ENCODE results near the gene SLC38A2. TPM values are rescaled to one million over a fixed set of nuclear protein-coding genes. Genes with fewer than 3 reads are reported as not detected.

SLC38A2 gene
- polyA plus RNA-seq (2013, experiment 1 of 2) = 197 TPM
- 203 TPM for polyA plus RNA-seq (2013, experiment 2 of 2)

DNA sequence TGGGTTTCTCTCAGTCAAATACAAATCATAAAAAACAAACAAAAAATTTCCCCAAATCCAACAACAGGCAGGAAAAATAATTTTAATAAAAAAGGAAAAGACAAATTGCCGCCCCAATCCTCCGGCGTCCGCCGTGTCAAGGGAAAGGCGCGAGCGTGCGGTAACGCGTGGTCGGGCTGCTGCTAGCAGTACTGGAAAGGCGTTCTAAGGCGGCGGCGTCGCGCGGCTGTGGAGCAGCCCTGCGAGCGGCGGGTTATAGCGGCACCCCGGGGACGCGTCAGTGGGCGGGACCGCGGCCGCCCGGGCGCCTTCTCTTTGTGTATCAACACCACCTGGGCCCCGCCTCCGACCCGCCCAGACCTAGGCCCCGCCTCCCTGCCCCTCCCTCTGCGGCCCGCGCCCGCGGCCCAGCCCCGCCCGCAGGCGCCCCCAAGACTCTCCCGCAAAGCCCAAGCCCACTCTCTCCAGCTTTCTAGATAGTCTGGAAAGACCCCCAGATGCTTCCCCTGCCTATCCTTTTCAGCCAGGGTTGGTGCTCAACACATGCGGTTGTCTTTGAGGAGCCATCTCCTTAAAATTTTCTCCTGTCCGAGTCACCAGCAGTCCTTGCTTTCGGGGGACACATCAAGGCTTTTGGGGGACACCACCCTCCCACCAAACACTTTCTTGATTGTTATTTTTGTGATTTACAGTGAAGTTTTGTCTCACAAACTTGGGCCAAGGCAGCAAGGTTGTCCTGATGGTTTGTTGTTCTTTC is at the start of gene SLC38A2:
Gene SLC38A2 (minus strand): TSS at position 230 of the 757 bp plus-strand sequence. CDS start 1,480 bp downstream, outside the sequence.
- H3K27me3 ChIP-seq (ENCODE audit: insufficient read depth, low read length) = no peaks in the 10 kb centered on the region
- under 1% methylated on average over 48 of the region's 48 CpGs for WGBS
- peak within 1 kb of the TSS; percentile 81 for H3K4me3 ChIP-seq (ENCODE audit: low read length)
- H3K9me3 ChIP-seq (ENCODE audit: insufficient read depth, low read depth, low read length) = no peaks in the 10 kb centered on the region
- H3K9ac ChIP-seq (ENCODE audit: low read depth, low read length) = peak within 1 kb of the TSS; percentile 99
- H3K4me1 ChIP-seq (ENCODE audit: insufficient read depth, low read length) = peaks cover 35% of the 10 kb centered on the region; the same call in 1 of the 2 replicates
- peaks cover 35% of the 10 kb centered on the region for H3K36me3 ChIP-seq (ENCODE audit: insufficient read depth, low read length)
- peak within 1 kb of the TSS; percentile 91 for H3K27ac ChIP-seq (ENCODE audit: low read depth, low read length)

DNA sequence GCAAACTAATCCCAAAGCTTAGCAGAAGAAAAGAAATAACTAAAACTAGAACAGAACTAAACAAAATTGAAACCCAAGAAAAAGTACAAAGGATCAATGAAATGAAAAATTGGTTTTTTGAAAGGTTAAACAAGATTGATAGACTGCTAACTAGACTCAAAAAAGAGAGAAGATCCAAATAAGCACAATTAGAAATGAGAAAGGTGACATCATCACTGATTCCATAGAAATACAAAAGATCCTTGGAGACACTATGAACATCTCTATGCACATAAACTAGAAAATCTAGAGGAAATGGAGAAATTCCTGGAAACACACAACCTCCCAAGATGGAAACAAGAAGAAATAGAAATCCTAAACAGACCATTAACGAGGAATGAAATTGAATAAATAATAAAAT is 47.1 kb upstream of the SLC38A2 start:
- Histone ChIP-seq H3K4me3 (ENCODE audit: low read length) (no peak overlapping the region), H3K27ac (ENCODE audit: low read depth, low read length) (no peak overlapping the region)

DNA sequence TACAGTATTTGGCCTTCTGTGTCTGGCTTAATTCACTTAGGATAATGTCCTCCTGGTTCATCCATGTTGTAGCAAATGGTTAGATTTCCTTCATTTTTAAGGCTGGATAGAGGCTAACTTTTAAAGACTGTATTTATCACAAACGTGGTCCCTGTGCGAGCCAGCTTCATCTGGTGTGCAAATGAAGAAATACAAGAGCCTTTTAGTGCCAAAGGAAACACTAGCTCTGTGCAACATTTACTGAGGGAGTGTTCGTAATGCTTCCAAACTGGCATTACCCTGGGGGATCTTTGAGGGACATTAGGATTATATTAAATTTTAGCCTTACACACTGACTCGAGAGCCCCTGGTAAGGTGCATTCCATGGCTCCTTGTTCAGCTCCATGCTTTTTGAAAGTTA is 43.0 kb upstream of the SLC38A2 start:
- 97% methylated on average over 4 of the region's 4 CpGs for WGBS

More for the DNA sequence above, 47.1 kb upstream of the SLC38A2 start:
- Histone ChIP-seq H3K9me3 (ENCODE audit: insufficient read depth, low read depth, low read length) (peaks cover 5% of the 10 kb centered on the region), H3K27me3 (ENCODE audit: insufficient read depth, low read length) (no peaks in the 10 kb centered on the region), H3K4me1 (ENCODE audit: insufficient read depth, low read length) (no peaks in the 10 kb centered on the region), H3K9ac (ENCODE audit: low read depth, low read length) (no peak overlapping the region), H3K36me3 (ENCODE audit: insufficient read depth, low read length) (no peaks in the 10 kb centered on the region)
- WGBS = no CpG with 5 or more reads among the region's 1 CpG

DNA sequence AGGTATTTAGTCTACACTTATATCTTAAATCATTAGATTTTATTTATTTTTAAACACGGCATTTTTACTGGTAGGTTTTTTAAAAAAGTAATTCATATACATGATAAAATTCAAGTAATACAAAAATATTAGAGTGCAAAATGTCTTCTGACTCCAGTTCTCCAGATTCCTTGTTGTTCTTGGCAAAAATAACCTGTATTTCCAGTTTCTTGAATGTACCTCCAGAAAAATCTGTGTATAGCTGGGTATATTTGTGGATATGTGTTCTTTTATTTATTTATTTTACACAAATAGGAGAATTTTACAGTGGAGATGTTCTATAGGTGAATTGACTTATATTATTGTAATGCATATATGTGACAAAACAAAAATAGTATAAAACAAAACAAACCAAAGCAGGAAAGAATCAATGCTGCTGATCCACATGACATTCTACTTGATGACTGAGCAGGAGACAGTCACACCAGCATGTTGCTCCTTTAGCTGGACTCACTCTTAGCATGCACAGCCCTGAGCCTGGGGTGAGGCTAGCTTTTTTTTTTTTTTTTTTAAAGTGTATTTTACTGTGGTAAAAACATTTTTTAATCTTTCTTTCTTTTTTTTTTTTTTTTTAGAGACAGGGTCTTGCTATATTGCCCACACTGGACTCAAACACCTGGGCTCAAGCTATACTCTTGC is 42.2 kb upstream of the SLC38A2 start:
- H3K36me3 ChIP-seq (ENCODE audit: insufficient read depth, low read length) = no peaks in the 10 kb centered on the region
- no peak overlapping the region for H3K9ac ChIP-seq (ENCODE audit: low read depth, low read length)
- 0 out of 2 replicates have a peak, but pooled peaks cover under 1% of the 10 kb centered on the region for H3K9me3 ChIP-seq (ENCODE audit: insufficient read depth, low read depth, low read length)
- no CpG with 5 or more reads among the region's 1 CpG for WGBS
- no peaks in the 10 kb centered on the region for H3K4me1 ChIP-seq (ENCODE audit: insufficient read depth, low read length)
- no peak overlapping the region for H3K4me3 ChIP-seq (ENCODE audit: low read length)
- no peak overlapping the region for H3K27ac ChIP-seq (ENCODE audit: low read depth, low read length)
- no peaks in the 10 kb centered on the region for H3K27me3 ChIP-seq (ENCODE audit: insufficient read depth, low read length)

More for the DNA sequence above, 43.0 kb upstream of the SLC38A2 start:
- Histone ChIP-seq H3K9ac (ENCODE audit: low read depth, low read length) (no peak overlapping the region), H3K4me3 (ENCODE audit: low read length) (no peak overlapping the region), H3K36me3 (ENCODE audit: insufficient read depth, low read length) (no peaks in the 10 kb centered on the region), H3K9me3 (ENCODE audit: insufficient read depth, low read depth, low read length) (peaks cover 5% of the 10 kb centered on the region), H3K4me1 (ENCODE audit: insufficient read depth, low read length) (no peaks in the 10 kb centered on the region), H3K27me3 (ENCODE audit: insufficient read depth, low read length) (no peaks in the 10 kb centered on the region), H3K27ac (ENCODE audit: low read depth, low read length) (no peak overlapping the region)

DNA sequence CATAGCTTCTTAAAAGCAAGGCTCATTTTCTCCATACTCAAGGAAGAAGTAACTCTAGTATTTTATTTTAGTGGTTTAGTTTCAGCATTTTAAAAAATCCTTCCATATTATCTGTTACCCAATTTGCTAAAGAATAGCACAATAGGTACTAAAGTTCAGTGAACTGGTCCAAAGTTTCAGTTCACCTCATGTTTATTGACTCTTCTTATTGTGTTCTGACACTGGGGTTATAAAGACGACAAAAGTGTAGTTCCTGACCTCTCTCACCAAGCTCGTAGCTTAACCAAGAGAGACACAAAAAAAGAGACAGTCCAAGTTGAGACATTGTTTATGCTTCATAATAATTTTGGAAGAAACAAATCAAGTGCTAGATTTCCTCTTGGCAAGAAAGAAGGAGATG is 40.8 kb upstream of the SLC38A2 start:
- Histone ChIP-seq H3K4me3 (ENCODE audit: low read length) (no peak overlapping the region), H3K27ac (ENCODE audit: low read depth, low read length) (no peak overlapping the region), H3K9me3 (ENCODE audit: insufficient read depth, low read depth, low read length) (no peaks in the 10 kb centered on the region), H3K27me3 (ENCODE audit: insufficient read depth, low read length) (no peaks in the 10 kb centered on the region), H3K36me3 (ENCODE audit: insufficient read depth, low read length) (no peaks in the 10 kb centered on the region), H3K9ac (ENCODE audit: low read depth, low read length) (no peak overlapping the region), H3K4me1 (ENCODE audit: insufficient read depth, low read length) (no peaks in the 10 kb centered on the region)
- WGBS = 88% methylated on average over 2 of the region's 2 CpGs

DNA sequence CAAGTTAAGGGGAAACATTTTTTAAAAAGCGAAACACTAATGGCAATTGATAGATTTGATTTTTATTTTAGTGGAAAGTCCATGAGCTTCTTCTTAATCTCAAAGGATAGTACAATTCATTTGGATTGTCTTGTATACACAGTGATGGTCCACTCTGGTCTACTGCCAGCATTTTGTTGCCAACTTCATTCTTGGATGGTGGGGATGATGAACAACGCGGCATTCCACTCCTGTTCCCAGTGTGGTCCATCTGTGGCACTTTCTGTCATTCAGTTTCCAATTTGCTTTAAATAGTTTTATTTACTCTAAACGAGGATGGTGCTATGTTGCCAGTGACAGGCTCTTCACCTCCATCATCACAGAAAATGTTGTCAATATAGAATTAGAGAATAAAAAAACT is 40.3 kb upstream of the SLC38A2 start:
- Histone ChIP-seq H3K9ac (ENCODE audit: low read depth, low read length) (no peak overlapping the region), H3K4me3 (ENCODE audit: low read length) (no peak overlapping the region), H3K9me3 (ENCODE audit: insufficient read depth, low read depth, low read length) (no peaks in the 10 kb centered on the region), H3K27me3 (ENCODE audit: insufficient read depth, low read length) (no peaks in the 10 kb centered on the region), H3K36me3 (ENCODE audit: insufficient read depth, low read length) (no peaks in the 10 kb centered on the region), H3K27ac (ENCODE audit: low read depth, low read length) (no peak overlapping the region), H3K4me1 (ENCODE audit: insufficient read depth, low read length) (no peaks in the 10 kb centered on the region)
- WGBS = over 99% methylated on average over 4 of the region's 4 CpGs

DNA sequence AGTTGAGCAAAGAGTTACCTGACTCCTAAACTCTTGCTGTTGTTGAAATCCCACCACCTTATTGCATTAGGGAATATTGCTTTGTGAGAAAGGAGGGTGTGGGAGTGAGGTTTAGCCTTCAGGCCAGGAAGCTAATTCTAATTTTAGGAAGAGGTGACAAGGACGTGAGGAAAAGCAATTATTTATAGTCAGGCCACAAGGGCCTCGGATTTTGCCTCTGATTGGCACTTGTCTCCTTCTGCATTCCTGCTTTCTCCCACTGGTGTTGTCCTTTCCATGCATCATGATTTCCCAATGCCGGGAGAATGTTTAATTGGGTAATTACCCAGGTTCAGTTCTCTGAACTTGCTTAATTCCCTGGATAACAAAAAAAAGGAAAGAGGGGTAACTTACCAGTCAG is 37.9 kb upstream of the SLC38A2 start:
- Histone ChIP-seq H3K9me3 (ENCODE audit: insufficient read depth, low read depth, low read length) (no peaks in the 10 kb centered on the region), H3K27ac (ENCODE audit: low read depth, low read length) (no peak overlapping the region), H3K27me3 (ENCODE audit: insufficient read depth, low read length) (no peaks in the 10 kb centered on the region), H3K36me3 (ENCODE audit: insufficient read depth, low read length) (no peaks in the 10 kb centered on the region), H3K4me3 (ENCODE audit: low read length) (no peak overlapping the region), H3K4me1 (ENCODE audit: insufficient read depth, low read length) (no peaks in the 10 kb centered on the region), H3K9ac (ENCODE audit: low read depth, low read length) (no peak overlapping the region)
- WGBS = 92% methylated on average over 3 of the region's 3 CpGs

DNA sequence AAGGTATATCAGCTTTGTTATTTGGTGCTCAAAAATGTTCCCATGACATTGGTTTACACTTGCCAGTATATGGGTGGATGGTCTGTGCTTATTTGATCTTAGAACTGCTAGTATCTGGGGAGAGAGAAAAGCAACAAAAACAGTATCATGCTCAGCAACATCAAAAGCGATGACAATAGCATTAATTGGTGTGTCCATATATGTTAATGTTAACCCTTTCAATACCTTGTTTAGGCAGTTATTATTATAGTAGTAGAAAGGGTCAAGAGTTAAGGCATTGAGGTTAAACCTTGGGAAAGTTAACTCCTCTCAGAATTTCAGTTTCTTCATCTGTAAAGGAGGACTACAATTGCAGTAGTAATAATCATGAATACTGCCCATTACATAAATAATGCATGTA is 37.4 kb upstream of the SLC38A2 start:
- H3K9me3 ChIP-seq (ENCODE audit: insufficient read depth, low read depth, low read length) = no peaks in the 10 kb centered on the region
- 88% methylated on average over 1 of the region's 1 CpG for WGBS
- H3K4me1 ChIP-seq (ENCODE audit: insufficient read depth, low read length) = no peaks in the 10 kb centered on the region
- no peak overlapping the region for H3K9ac ChIP-seq (ENCODE audit: low read depth, low read length)
- H3K27ac ChIP-seq (ENCODE audit: low read depth, low read length) = no peak overlapping the region
- no peaks in the 10 kb centered on the region for H3K27me3 ChIP-seq (ENCODE audit: insufficient read depth, low read length)
- no peaks in the 10 kb centered on the region for H3K36me3 ChIP-seq (ENCODE audit: insufficient read depth, low read length)
- no peak overlapping the region for H3K4me3 ChIP-seq (ENCODE audit: low read length)

DNA sequence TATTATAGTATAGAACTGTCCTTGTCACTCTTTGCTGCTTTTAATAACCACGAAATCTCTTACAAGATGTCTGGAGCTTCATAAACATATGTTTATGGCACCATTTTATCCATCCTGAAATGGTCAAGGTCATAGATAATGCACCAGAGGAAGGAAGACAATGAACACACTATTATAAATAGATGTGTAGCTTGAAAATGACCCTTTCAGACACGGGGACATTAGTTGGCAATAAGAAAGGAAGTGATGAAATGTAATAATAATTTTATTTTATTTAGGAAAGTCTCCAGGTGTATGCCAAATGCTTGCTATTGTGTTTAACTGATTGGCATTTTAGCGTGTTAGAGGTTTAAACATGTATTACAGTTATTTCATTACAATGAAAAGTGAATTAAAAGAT is 36.8 kb upstream of the SLC38A2 start:
- Histone ChIP-seq H3K9me3 (ENCODE audit: insufficient read depth, low read depth, low read length) (no peaks in the 10 kb centered on the region), H3K9ac (ENCODE audit: low read depth, low read length) (no peak overlapping the region), H3K36me3 (ENCODE audit: insufficient read depth, low read length) (no peaks in the 10 kb centered on the region), H3K4me1 (ENCODE audit: insufficient read depth, low read length) (no peaks in the 10 kb centered on the region), H3K27ac (ENCODE audit: low read depth, low read length) (no peak overlapping the region), H3K4me3 (ENCODE audit: low read length) (no peak overlapping the region), H3K27me3 (ENCODE audit: insufficient read depth, low read length) (no peaks in the 10 kb centered on the region)
- WGBS = 96% methylated on average over 3 of the region's 3 CpGs

DNA sequence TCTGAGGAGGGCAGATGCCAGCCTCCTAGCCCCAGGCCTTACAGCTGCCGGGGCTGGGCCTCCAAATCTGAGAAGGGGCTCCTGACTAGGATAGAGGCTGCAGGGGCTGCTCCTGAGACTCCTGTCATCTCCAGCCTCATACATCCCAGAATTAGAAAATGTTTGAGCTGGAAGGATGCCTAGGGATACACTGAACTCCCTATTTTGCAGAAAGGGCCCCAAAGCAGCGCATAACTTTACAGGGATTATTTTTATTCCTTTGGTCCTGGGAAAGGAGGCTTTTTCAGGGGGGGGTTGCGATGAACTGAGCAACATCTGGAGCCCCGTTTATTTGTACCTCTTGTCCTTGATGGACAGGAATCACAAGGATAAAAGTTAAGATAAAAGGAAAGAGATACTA is 35.9 kb upstream of the SLC38A2 start:
- 92% methylated on average over 4 of the region's 4 CpGs for WGBS

DNA sequence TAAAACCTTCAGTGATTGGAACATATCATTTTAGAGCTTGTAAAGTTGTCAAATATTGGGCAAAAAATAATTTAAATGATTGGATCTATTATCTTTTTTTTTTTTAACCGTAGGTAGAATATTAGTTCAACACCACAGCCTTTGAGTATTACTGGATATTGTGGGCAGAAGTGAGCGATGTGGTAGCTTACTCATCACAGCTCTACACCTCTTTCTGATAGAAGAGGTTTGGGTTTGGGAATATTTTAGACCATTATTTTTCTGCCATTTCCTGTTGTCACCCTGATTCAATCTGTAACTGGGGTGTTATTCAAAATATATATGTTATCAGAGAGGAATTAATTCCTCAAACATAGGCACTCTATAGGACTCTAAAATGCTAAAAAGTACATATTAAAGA is 34.8 kb upstream of the SLC38A2 start:
- no peak overlapping the region for H3K27ac ChIP-seq (ENCODE audit: low read depth, low read length)
- no peak overlapping the region for H3K9ac ChIP-seq (ENCODE audit: low read depth, low read length)
- H3K4me1 ChIP-seq (ENCODE audit: insufficient read depth, low read length) = peaks cover 17% of the 10 kb centered on the region
- H3K36me3 ChIP-seq (ENCODE audit: insufficient read depth, low read length) = no peaks in the 10 kb centered on the region
- H3K27me3 ChIP-seq (ENCODE audit: insufficient read depth, low read length) = no peaks in the 10 kb centered on the region
- no peaks in the 10 kb centered on the region for H3K9me3 ChIP-seq (ENCODE audit: insufficient read depth, low read depth, low read length)
- WGBS = 75% methylated on average over 1 of the region's 2 CpGs
- H3K4me3 ChIP-seq (ENCODE audit: low read length) = no peak overlapping the region

More for the DNA sequence above, 35.9 kb upstream of the SLC38A2 start:
- Histone ChIP-seq H3K27ac (ENCODE audit: low read depth, low read length) (no peak overlapping the region), H3K4me3 (ENCODE audit: low read length) (no peak overlapping the region), H3K36me3 (ENCODE audit: insufficient read depth, low read length) (no peaks in the 10 kb centered on the region), H3K4me1 (ENCODE audit: insufficient read depth, low read length) (peaks cover 6% of the 10 kb centered on the region), H3K9ac (ENCODE audit: low read depth, low read length) (no peak overlapping the region), H3K9me3 (ENCODE audit: insufficient read depth, low read depth, low read length) (no peaks in the 10 kb centered on the region), H3K27me3 (ENCODE audit: insufficient read depth, low read length) (no peaks in the 10 kb centered on the region)
